T-helper 22 cell (primary cell): Measurements from ENCODE around the gene GALNT6.
A peak's percentile ranks its signal among the peaks of the same experiment; 100 is the strongest.

Experiments
- DNase-seq: peaks from one replicate; pipeline ENCODE4 v3.0.0-alpha.2; 2020; ENCODE audit warnings: low read depth

The GALNT6 gene

DNA sequence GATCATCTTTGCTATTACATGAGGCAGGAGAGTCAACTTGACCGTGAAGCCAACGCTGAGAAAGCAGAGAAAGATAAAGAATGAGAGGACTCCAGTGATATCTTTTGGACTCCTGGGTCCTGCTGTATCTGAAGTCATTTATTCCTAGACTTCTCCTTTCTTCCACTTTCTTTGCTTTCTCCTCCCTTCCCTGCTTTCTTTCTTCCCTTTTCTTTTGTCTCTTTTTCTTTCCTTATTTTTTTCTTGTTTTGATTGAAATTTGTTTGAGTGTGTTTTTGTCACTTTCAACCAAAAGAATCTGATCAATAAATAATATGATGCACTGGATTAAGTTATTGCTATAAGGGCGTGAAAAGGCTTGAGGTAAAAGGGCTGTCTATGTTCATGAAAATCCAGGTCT is 13.4 kb upstream of the GALNT6 start:
- DNase-seq: no peak

- DNase-seq: no peak
Observed at GRCh38 chr12:51403681-51404136, 12.5 kb upstream of the GALNT6 start.

DNA sequence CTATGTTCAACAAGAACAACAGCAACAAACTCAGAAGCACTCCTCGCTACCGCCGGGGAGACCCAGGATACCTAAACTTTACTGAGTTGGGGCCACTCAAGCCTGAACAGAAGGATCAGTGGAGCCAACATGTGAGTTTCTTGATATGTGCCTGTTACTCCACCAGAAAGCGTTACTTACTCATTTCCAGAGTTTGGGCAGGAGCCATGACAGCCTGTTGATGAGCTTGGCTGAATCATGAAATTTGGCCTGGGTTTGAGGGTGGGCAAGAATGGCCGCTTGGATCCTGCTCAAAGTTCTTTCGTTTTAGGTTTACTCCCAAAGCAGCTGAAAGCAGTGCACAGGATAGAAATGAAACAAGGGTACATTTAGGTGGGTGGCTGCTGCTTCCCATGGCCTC is 12.0 kb upstream of the GALNT6 start:
- no peak for DNase-seq

DNA sequence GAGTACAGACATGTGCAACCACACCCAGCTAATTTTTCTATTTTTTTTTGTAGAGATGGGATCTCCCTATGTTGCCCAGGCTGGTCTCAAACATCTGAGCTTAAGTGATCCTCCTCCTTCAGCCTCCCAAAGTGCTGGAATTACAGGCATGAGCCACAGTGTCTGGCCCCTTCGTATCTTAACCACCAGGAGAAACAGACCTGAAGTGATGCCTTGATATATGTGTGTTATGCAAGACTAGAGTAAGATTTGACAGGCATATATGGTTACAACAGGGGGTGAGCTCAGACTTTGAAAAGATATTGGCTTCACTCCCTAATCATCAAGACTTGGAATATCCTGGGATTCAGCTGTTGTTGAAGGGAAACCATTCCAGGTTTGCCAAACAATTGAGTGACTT is 10.7 kb upstream of the GALNT6 start:
- no peak for DNase-seq

DNA sequence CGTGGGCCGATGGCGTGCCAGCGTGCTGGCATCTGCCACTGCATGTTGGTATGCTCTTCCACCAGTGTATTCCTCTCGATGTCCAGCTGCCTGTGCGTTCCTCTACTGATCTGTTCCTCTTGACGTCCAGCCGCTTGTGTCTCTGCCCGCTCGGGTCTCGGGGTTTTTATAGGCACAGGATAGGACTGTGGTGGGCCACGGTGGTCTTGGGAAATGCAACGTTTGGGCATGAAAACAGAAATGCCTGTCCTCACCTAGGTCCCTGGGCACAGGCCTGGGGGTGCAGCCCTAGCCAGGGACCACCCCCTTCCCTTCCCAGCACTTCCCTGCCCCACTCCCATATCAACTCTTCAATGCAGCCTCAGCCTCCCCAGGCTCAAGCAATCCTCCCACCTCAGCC is 10.3 kb upstream of the GALNT6 start:
- no peak for DNase-seq

- no peak for DNase-seq
Observed at GRCh38 chr12:51401020-51401419, 9.8 kb upstream of the GALNT6 start.

GRCh38 chr12:51399891-51400290 is 8.7 kb upstream of the GALNT6 start:
- no peak for DNase-seq

- no peak for DNase-seq
Observed at GRCh38 chr12:51397670-51398069, 6.5 kb upstream of the GALNT6 start.

GRCh38 chr12:51395283-51396230 is 4.4 kb upstream of the GALNT6 start:
- DNase-seq: no peak

- DNase-seq: peak; percentile 71
Observed at GRCh38 chr12:51393676-51394545, 2.7 kb upstream of the GALNT6 start.

GRCh38 chr12:51392556-51393237 is 1.5 kb upstream of the GALNT6 start:
- DNase-seq: no peak

DNA sequence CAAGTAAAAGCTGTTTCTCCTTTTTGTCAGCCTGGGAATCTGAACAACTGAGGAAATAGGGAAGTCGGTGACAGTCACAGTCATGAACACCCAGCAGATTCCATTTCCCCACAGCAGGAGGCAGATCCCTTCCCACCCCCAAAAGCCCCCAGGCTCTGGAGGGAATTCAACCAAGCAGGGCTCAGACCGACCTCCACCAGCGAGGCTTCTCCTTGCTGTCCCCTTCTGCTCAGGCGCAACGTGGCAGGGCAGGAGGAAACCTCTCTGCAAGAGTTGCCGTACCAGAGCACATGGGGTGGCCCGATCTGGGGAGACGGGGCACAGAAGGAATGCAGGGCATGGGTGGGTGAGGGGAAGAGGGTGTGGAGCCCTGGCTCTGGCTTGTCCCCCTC is 319 bp downstream of the GALNT6 start:
- DNase-seq: no peak

GRCh38 chr12:51390457-51390856 is 749 bp downstream of the GALNT6 start:
- DNase-seq: no peak

- peak; percentile 8 for DNase-seq
Observed at GRCh38 chr12:51389302-51389999, 1.8 kb downstream of the GALNT6 start.

GRCh38 chr12:51388846-51389245 is 2.4 kb downstream of the GALNT6 start:
- no peak for DNase-seq

DNA sequence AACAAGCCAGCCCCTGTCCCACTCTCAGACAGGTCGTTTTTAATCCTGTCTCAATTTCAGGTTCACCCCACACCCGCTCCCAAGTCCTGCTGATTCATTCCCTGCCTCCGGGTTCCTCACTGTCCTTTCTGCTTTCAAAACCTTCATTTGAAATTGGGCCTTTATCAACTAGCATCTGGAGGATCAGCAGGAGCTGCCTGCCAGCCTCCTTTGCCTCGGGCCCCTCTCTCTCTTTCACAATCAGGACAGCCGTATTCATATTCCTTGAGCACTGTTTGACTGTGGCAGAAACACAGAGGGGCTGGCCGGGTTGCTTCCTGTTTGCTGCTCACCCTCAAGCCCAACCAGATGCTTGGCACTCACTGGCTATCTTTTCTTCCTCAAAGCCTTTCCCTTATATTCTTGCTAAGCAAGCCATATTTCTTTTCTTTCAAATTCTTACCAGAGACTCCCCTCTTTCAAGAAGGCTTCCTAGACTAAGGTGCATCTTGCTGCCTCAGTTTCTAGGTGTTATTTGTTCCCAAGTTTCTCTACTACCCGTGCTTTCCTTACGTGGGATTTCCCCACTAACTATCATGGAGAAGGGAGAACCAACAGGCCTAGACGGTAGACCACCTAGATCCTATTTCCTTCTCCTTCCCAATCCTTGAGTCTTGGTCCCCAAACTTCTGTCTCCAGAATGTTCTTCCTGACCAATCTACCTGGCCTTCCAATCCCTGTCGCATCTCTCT is 3.0 kb downstream of the GALNT6 start:
- no peak for DNase-seq

DNA sequence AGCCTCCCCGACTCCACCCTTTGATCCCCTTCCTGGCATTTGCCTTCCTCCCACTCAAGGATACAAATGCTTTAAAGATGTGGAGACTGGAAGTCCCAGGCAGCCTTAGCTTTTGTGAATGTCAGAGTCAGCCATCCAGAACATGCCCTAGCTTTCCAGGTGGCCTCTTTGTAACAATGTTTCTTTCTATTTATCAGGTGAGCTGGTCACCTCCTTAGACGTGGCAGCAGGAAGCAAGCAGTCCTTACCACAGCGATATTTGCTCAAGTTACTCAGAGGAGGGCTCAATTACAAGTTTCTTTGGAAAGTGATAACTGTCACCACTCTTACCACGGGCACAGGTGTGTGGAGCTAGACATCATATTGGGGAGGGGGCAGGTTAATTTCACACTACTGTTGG is 4.9 kb downstream of the GALNT6 start:
- no peak for DNase-seq

- no peak for DNase-seq
Observed at GRCh38 chr12:51383269-51383905, 7.8 kb downstream of the GALNT6 start.

DNA sequence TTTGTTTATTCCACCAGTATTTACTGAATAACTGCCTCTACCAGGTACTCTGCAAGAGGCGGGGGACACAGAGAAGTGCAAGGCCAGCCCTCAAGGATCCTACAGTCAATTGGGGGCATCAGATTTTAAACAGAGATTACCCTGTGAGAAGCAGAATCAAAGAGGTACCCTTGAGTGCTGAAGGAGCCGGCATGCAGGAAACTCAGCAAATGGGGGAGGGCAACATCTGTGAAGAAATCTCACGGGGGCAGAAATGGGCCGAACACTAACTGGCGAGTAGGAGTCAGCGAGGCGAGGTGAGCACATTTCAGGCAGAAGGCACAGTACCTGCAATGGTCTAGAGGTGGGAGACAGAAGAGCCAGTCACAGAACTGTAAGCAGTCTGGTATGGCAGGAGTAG is 9.0 kb downstream of the GALNT6 start:
- DNase-seq: no peak
